GM12873 (cell line): ENCODE results near the gene ACTR3C.

Experiments
- TF ChIP-seq, protein P1 (sequence below): IDR thresholded peaks from 2 replicates; pipeline ENCODE4 v1.5.1; 2012; ENCODE audit warnings: low read depth, mild to moderate bottlenecking, moderate library complexity, low read length, control low read depth; ENCODE audit not compliant: insufficient read depth; ENCODE audit errors: missing control alignments

ACTR3C gene

DNA sequence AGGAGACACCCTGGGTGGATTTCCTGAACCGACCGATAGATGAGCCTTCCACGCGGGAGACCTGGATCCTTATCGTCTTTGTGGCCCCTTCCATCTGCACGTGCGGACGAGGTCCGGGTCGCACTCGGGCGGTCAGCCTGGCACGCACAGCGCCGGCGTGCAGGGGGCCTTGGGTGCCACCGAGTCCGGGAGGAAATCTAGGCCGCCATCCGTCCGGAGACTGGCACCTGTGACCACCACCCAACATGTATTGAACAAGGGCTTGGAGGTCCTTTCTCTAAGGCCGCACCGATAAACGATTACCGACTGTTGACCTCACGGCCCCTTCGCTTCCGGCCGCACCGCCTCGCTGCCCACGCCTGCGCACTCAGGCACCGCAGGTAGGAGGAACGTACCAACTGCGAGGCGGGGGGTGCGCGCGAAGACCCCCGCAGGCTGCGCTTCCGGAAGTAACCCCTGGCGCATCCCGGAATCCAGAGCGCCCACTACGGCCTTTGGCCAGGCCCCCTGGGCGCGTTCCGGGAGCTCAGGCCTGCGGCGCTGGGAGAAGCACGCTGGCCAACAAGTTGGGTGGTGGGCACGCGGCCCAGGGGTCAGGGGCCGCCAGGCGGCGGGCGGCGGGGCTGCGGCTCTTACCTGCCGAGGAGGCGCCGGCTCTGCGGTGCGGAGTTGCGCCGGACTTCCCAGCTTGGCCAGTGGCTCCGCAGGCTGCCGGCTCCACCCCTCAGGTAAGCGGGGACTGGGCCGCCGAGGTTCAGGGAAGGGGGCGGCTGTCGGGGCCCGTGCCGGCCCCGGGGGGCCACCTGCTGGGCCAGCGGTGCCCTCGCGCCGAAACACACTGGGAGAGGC lies at the start of gene ACTR3C, which contains the start of gene LRRC61:
Gene ACTR3C (minus strand): TSS at position 713 of the 849 bp plus-strand sequence. CDS start 28,249 bp downstream, outside the sequence.
Gene LRRC61 (plus strand): TSS at position 523 of the 849 bp plus-strand sequence. CDS start 13,507 bp downstream, outside the sequence.
- TF ChIP-seq, protein P1, sequence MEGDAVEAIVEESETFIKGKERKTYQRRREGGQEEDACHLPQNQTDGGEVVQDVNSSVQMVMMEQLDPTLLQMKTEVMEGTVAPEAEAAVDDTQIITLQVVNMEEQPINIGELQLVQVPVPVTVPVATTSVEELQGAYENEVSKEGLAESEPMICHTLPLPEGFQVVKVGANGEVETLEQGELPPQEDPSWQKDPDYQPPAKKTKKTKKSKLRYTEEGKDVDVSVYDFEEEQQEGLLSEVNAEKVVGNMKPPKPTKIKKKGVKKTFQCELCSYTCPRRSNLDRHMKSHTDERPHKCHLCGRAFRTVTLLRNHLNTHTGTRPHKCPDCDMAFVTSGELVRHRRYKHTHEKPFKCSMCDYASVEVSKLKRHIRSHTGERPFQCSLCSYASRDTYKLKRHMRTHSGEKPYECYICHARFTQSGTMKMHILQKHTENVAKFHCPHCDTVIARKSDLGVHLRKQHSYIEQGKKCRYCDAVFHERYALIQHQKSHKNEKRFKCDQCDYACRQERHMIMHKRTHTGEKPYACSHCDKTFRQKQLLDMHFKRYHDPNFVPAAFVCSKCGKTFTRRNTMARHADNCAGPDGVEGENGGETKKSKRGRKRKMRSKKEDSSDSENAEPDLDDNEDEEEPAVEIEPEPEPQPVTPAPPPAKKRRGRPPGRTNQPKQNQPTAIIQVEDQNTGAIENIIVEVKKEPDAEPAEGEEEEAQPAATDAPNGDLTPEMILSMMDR = peak; percentile 25

GRCh38 chr7:150372271-150373048 lies 49.1 kb upstream of the ACTR3C start:
- TF ChIP-seq, protein P1 = no peak

GRCh38 chr7:150371996-150372270 lies 48.6 kb upstream of the ACTR3C start:
- TF ChIP-seq, protein P1 = no peak

GRCh38 chr7:150371131-150371995 lies 48.0 kb upstream of the ACTR3C start:
- TF ChIP-seq, protein P1 = no peak

GRCh38 chr7:150370612-150371071 lies 47.3 kb upstream of the ACTR3C start:
- TF ChIP-seq, protein P1 = no peak

DNA sequence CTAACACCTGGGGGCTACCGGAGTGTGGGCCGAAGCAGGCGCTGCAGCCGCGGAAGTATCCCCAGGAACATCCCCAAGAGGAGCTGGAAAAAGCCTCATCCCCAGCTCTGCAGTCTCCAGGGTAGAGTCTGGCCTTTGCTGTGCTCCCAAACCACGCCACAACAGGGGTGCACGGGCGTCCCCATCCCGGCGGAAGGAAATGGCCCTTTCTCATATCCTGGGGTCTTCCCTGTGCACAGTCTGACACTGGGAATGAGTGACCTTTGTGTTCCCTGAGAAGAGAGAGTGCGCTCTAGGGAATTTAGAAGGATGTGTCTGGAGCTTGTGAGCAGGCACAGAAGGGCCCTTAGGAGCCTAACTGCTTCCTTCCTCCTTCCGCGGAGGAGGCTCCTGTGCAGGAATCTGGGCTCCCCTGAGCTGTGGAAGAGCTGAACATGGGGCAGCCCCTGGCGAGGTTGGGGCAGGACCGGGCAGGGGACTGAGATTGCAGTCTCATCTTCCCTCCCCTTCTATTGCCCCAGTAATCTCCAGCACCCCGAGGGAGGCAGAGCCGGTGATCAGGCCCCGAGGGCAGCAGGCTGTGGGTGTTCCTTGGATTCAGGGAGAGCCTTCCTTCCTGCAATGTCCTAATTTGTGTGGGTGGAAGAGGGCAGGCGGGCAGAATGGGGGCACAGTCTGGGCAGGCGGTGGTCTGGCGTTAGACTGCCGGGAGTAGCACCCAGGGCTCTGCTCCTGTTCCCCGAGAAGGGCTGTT lies 46.6 kb upstream of the ACTR3C start:
- TF ChIP-seq, protein P1 = no peak
